Choroid plexus epithelial cell (primary cell): ENCODE measurements around the gene PFKFB4.

Experiments used
- DNase-seq: peaks from one replicate; pipeline ENCODE4 v3.0.0-alpha.2; 2010; ENCODE audit warnings: low read depth
- H3K4me3 ChIP-seq: 2 replicates; pipeline ENCODE4 v1.5.1; 2011; ENCODE audit warnings: low read depth, mild to moderate bottlenecking, control low read depth, low read length, moderate library complexity
- TF ChIP-seq, protein P1 (sequence below): conservative IDR thresholded peaks from 2 replicates; pipeline ENCODE4 v1.5.1; 2011; ENCODE audit warnings: low read depth, mild to moderate bottlenecking, control low read depth, inconsistent platforms, low read length, moderate library complexity

PFKFB4 gene

GRCh38 chr3:48593337-48593736, 36.7 kb upstream of the PFKFB4 start:
- DNase-seq: no peak
- TF ChIP-seq, protein P1, sequence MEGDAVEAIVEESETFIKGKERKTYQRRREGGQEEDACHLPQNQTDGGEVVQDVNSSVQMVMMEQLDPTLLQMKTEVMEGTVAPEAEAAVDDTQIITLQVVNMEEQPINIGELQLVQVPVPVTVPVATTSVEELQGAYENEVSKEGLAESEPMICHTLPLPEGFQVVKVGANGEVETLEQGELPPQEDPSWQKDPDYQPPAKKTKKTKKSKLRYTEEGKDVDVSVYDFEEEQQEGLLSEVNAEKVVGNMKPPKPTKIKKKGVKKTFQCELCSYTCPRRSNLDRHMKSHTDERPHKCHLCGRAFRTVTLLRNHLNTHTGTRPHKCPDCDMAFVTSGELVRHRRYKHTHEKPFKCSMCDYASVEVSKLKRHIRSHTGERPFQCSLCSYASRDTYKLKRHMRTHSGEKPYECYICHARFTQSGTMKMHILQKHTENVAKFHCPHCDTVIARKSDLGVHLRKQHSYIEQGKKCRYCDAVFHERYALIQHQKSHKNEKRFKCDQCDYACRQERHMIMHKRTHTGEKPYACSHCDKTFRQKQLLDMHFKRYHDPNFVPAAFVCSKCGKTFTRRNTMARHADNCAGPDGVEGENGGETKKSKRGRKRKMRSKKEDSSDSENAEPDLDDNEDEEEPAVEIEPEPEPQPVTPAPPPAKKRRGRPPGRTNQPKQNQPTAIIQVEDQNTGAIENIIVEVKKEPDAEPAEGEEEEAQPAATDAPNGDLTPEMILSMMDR: no peak
- peak overlapping the region; percentile 63 for H3K4me3 ChIP-seq

DNA sequence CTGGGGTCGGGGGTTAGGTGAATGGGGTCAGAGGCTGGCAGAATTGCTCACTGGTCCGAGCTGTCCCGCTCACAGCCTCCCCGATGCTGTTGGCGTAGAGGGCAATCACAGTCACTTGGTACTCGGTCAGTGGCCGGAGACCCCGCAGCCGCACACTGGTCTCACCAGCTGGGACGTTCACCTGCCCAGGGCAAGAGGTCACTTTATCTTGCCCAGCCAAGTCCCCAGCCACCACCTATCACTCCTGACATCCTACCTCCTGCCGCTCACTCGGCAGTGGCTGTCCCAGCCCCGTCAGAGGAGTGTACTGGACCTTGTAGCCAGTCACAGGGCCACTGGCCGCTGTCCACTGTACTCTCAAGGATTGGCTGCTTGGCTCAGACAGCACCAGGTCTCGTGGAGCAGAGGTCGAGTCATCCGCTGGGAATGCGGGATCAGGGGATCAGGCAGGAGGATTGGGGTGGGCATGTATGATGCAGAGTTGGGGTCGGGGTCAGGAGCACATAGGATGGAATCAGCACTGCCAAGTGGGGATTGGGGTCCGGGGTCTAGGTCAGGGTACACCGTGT, 36.0 kb upstream of the PFKFB4 start:
- no peak overlapping the region for H3K4me3 ChIP-seq
- no peak for DNase-seq
- TF ChIP-seq, protein P1: no peak

DNA sequence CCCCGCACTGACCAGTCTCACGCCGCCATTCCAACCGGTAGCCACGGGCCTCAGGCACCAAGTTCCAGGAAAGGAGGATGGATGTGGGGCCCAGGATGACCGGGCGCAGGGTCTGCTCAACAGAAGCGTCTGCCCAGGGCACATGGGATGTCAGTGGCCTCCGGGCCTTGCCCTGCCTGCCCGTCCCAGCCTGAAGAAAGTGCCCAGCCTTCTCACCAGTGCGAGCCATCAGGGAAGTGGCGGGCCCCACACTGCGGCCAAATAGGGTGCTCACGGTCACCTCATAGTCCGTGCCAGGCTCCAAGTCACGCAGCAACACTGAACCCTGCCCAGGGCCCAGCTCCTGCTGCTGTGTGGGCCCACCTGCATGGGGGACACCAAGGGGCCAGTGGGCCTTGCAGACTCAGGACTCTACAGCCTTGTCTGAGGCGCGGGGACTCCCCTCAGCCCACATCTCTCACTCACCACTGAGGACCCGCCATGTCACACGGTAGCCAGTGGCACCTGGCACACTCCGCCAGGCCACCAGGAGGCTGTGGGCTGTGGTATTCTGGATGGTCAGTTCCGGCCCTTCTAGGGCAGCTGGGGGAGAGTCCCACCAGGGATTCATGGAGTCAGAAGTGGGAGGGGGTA, 35.4 kb upstream of the PFKFB4 start:
- no peak overlapping the region for H3K4me3 ChIP-seq
- TF ChIP-seq, protein P1: no peak
- no peak for DNase-seq

DNA sequence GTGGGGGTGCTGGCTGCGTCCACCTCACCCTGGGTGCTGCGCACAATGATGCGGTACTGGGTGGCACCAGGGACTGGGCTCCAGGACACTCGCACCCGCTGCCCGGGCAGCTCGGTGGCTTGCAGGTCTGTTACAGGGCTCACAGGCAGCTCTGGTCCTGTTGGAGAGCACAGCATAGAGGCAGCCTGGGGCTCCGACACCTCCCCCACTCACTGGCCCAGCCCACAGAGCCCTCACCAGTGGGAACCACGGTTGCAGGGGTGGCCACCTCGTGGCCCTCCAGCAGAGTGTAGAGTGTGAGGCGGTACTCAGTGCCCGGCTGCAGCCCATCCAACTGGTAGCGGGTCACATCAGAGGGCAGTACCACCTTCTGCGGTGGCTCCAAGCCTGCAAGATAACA, 34.8 kb upstream of the PFKFB4 start:
- no peak overlapping the region for H3K4me3 ChIP-seq
- TF ChIP-seq, protein P1: no peak
- DNase-seq: no peak

DNA sequence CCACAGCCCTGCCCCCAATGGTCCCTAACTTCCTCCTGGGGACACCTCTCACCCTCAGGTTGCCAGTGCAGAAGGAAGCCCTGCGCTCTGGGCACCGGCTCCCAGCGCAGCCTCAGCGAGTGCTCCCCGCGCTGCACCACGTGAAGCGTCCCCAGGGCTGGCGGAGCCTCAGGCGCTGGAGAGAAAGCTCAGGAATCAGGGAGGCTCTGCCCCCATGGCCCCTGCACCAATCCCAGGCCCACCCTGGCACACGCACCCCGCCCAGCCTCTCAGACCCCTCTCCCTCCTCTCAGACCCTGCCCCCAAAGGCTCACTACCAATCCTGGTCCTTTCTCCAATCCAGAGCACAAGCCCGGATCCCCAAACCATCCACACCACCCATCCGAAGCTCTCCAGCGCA, 31.6 kb upstream of the PFKFB4 start:
- no peak overlapping the region for H3K4me3 ChIP-seq
- TF ChIP-seq, protein P1: no peak
- no peak for DNase-seq

- H3K4me3 ChIP-seq: no peak overlapping the region
- DNase-seq: no peak
- TF ChIP-seq, protein P1: no peak
Observed at GRCh38 chr3:48587686-48588085, 31.1 kb upstream of the PFKFB4 start.

GRCh38 chr3:48585411-48585810, 28.8 kb upstream of the PFKFB4 start:
- TF ChIP-seq, protein P1: no peak
- H3K4me3 ChIP-seq: no peak overlapping the region
- no peak for DNase-seq
